DOHH2 (cell line): Measurements from ENCODE around the gene CEP57.

Experiments
- H3F3A ChIP-seq: fragments of 200-600 bp; sonication (generic), shearing (Covaris generic); 2 replicates; pipeline ENCODE4 v1.6.0; 2016; ENCODE audit warnings: antibody characterized with exemption, mild to moderate bottlenecking; ENCODE audit not compliant: control insufficient read depth, insufficient read depth
- H3K27ac ChIP-seq: fragments of 200-600 bp; sonication (generic); 2 replicates; pipeline ENCODE4 v1.5.1; 2014; ENCODE audit warnings: low read depth, mild to moderate bottlenecking, low read length, moderate library complexity
- H3K27me3 ChIP-seq: fragments of 200-600 bp; sonication (generic); 2 replicates; pipeline ENCODE4 v1.6.1; 2014; ENCODE audit warnings: mild to moderate bottlenecking, low read length, mixed read lengths; ENCODE audit not compliant: control insufficient read depth
- H3K36me3 ChIP-seq: fragments of 200-600 bp; sonication (generic); 2 replicates; pipeline ENCODE4 v1.6.1; 2014; ENCODE audit warnings: mild to moderate bottlenecking, low read length, moderate library complexity, mixed read lengths; ENCODE audit not compliant: control insufficient read depth
- H3K4me1 ChIP-seq: fragments of 200-600 bp; sonication (generic); 2 replicates; pipeline ENCODE4 v1.6.1; 2014; ENCODE audit warnings: mild to moderate bottlenecking, low read length, mixed read lengths; ENCODE audit not compliant: control insufficient read depth
- H3K4me2 ChIP-seq: fragments of 200-600 bp; sonication (generic); 2 replicates; pipeline ENCODE4 v1.6.0; 2014; ENCODE audit warnings: mild to moderate bottlenecking, low read length, moderate library complexity
- H3K4me3 ChIP-seq: fragments of 200-600 bp; sonication (generic); 2 replicates; pipeline ENCODE4 v1.5.1; 2014; ENCODE audit warnings: mild to moderate bottlenecking, low read length, mixed read lengths
- H3K79me2 ChIP-seq: fragments of 200-600 bp; sonication (generic); 2 replicates; pipeline ENCODE4 v1.6.1; 2014; ENCODE audit warnings: mild to moderate bottlenecking, low read length, mixed read lengths; ENCODE audit not compliant: control insufficient read depth
- H3K9me2 ChIP-seq: fragments of 200-600 bp; sonication (generic); replicated peaks from 2 replicates; pipeline ENCODE4 v1.6.1; 2014; ENCODE audit warnings: mild to moderate bottlenecking, low read length, mixed read lengths; ENCODE audit not compliant: control insufficient read depth
- H3K9me3 ChIP-seq: fragments of 200-600 bp; sonication (generic); 2 replicates; pipeline ENCODE4 v1.6.1; 2014; ENCODE audit warnings: antibody characterized with exemption, low read length, mixed read lengths; ENCODE audit not compliant: control insufficient read depth, insufficient read depth
- H4K20me1 ChIP-seq: fragments of 200-600 bp; sonication (generic); 2 replicates; pipeline ENCODE4 v1.6.0; 2014; ENCODE audit warnings: low read depth, mild to moderate bottlenecking, antibody characterized with exemption, low read length, moderate library complexity; ENCODE audit not compliant: control insufficient read depth, insufficient read depth
- CTCF ChIP-seq: fragments of 200-600 bp; sonication (generic); IDR thresholded peaks from one replicate; pipeline ENCODE4 v1.5.1; 2014; ENCODE audit warnings: antibody characterized with exemption, mild to moderate bottlenecking, low read depth, low read length; ENCODE audit not compliant: poor library complexity, severe bottlenecking
- EZH2phosphoT487 ChIP-seq: fragments of 200-600 bp; sonication (generic); IDR thresholded peaks from 2 replicates; pipeline ENCODE4 v1.6.1; 2017; ENCODE audit warnings: borderline replicate concordance, mild to moderate bottlenecking, antibody characterized with exemption, low read length, moderate library complexity, mixed read lengths

Gene CEP57

DNA sequence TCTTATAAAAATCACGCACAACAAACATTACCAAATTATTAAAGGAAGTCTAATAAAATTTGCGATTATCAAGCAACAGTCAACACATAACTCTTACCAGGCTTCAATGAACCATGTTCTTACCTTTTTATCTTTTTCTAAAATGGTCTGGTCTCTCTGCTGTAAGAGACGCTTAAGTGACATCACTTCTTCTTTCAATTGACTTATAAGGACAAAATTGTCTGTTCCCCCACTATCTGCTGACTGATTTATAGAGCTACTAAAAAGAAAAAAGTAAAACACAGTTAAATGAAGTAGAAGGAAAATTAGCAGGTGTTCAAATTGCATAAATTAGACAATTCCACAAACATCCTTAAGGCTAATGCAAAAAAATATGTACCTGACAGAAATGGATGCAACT lies 11.6 kb upstream of the CEP57 start:
- Histone ChIP-seq H3K4me3 (peak overlapping the region; percentile 35), H4K20me1 (no peaks in the 10 kb centered on the region), H3F3A (peaks cover 11% of the 10 kb centered on the region), H3K9me3 (no peaks in the 10 kb centered on the region), H3K27me3 (no peaks in the 10 kb centered on the region), H3K36me3 (peaks cover 100% of the 10 kb centered on the region), H3K9me2 (no peaks in the 10 kb centered on the region), H3K4me2 (peak overlapping the region; percentile 51), H3K79me2 (peaks cover 50% of the 10 kb centered on the region), H3K27ac (peak overlapping the region; percentile 55), H3K4me1 (peaks cover 63% of the 10 kb centered on the region)
- TF ChIP-seq EZH2phosphoT487 (no peak), CTCF (no peak)

DNA sequence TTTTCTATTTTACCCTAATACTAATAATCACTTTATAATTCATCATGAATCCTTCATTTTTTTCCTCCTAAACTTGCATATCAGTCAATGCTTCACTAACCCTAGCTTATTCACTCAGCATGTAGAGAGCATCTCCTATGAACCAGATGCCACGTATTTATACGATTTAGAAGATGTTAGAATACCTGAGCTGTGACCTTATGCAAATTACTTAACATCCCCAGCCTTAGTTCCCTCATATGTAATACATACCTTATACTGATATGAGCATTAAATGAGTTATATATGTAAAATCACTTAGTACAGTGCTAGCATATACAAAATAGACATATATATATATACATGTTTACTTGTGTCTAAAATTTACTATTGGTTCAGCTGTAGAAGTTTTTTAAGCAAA lies 9.8 kb upstream of the CEP57 start:
- Histone ChIP-seq H3K4me3 (peak overlapping the region; percentile 38), H3K4me1 (peaks cover 72% of the 10 kb centered on the region), H4K20me1 (no peaks in the 10 kb centered on the region), H3K9me3 (no peaks in the 10 kb centered on the region), H3F3A (peaks cover 11% of the 10 kb centered on the region), H3K27me3 (no peaks in the 10 kb centered on the region), H3K9me2 (no peaks in the 10 kb centered on the region), H3K36me3 (peaks cover 99% of the 10 kb centered on the region), H3K4me2 (peak overlapping the region; percentile 41), H3K79me2 (peaks cover 58% of the 10 kb centered on the region), H3K27ac (peak overlapping the region; percentile 42)
- TF ChIP-seq CTCF (no peak), EZH2phosphoT487 (no peak)

- H4K20me1 ChIP-seq, result peaks cover 17% of the 10 kb centered on the region; the same call in 1 of the 2 replicates
- H3K36me3 ChIP-seq, result peaks cover 81% of the 10 kb centered on the region
- peaks cover 87% of the 10 kb centered on the region for H3K79me2 ChIP-seq
- H3K4me3 ChIP-seq, result peak overlapping the region; percentile 88
- no peaks in the 10 kb centered on the region; the same call in 1 of the 2 replicates for H3F3A ChIP-seq
- peak overlapping the region; percentile 93 for H3K27ac ChIP-seq
- no peaks in the 10 kb centered on the region for H3K9me2 ChIP-seq
- TF ChIP-seq EZH2phosphoT487 (no peak), CTCF (peak; percentile 26)
- H3K4me2 ChIP-seq, result peak overlapping the region; percentile 89
- no peaks in the 10 kb centered on the region for H3K27me3 ChIP-seq
- H3K9me3 ChIP-seq, result no peaks in the 10 kb centered on the region
- H3K4me1 ChIP-seq, result peaks cover 52% of the 10 kb centered on the region
These were observed 1.3 kb upstream of the CEP57 start for GRCh38 chr11:95788921-95789505.
